Panc1 (cell line): ENCODE results near the gene RUFY2.

Source experiments
- POLR2AphosphoS5 ChIP-seq: IDR thresholded peaks from 2 replicates; pipeline ENCODE4 v1.6.1; 2012; ENCODE audit warnings: mild to moderate bottlenecking, low read depth, low read length, moderate library complexity
- SIN3A ChIP-seq: IDR thresholded peaks from 2 replicates; pipeline ENCODE4 v1.6.1; 2012; ENCODE audit warnings: low read depth, mild to moderate bottlenecking, low read length, moderate library complexity, borderline replicate concordance; ENCODE audit not compliant: insufficient read depth
- TF ChIP-seq, protein P1 (sequence below): fragments of 450-650 bp; IDR thresholded peaks from 2 replicates; pipeline ENCODE4 v1.5.1; 2017; ENCODE audit warnings: mild to moderate bottlenecking
- TF ChIP-seq, protein P2 (sequence below), 2 experiments: IDR thresholded peaks; 2 replicates each; pipeline ENCODE4 v1.6.1; 2011 to 2012; ENCODE audit warnings: low read depth in 2 of 2, control low read depth in 1 of 2, low read length in 1 of 2, mild to moderate bottlenecking in 1 of 2, moderate library complexity in 1 of 2; ENCODE audit not compliant: insufficient read depth in 1 of 2

DNA sequence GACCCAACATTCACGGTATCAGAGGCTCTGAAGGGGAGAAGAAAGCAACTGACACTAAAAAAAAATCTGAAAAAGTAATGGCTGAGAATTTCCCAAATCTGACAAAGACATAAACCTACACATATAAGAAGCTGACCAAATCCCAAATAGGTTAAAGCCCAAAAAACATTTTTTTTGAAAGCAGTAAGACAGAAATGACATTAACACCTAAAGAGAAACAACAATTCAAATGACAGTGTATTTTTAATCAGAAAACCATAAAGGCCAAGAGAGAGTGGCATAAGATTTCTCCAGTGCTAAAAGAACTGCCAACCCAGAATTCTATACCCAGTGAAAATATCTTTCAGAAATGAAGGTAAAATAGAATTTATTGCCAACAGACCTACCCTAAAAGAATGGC is 35.5 kb downstream of the RUFY2 start:
- TF ChIP-seq, protein P1, sequence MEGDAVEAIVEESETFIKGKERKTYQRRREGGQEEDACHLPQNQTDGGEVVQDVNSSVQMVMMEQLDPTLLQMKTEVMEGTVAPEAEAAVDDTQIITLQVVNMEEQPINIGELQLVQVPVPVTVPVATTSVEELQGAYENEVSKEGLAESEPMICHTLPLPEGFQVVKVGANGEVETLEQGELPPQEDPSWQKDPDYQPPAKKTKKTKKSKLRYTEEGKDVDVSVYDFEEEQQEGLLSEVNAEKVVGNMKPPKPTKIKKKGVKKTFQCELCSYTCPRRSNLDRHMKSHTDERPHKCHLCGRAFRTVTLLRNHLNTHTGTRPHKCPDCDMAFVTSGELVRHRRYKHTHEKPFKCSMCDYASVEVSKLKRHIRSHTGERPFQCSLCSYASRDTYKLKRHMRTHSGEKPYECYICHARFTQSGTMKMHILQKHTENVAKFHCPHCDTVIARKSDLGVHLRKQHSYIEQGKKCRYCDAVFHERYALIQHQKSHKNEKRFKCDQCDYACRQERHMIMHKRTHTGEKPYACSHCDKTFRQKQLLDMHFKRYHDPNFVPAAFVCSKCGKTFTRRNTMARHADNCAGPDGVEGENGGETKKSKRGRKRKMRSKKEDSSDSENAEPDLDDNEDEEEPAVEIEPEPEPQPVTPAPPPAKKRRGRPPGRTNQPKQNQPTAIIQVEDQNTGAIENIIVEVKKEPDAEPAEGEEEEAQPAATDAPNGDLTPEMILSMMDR, result no peak
- TF ChIP-seq, protein P2, sequence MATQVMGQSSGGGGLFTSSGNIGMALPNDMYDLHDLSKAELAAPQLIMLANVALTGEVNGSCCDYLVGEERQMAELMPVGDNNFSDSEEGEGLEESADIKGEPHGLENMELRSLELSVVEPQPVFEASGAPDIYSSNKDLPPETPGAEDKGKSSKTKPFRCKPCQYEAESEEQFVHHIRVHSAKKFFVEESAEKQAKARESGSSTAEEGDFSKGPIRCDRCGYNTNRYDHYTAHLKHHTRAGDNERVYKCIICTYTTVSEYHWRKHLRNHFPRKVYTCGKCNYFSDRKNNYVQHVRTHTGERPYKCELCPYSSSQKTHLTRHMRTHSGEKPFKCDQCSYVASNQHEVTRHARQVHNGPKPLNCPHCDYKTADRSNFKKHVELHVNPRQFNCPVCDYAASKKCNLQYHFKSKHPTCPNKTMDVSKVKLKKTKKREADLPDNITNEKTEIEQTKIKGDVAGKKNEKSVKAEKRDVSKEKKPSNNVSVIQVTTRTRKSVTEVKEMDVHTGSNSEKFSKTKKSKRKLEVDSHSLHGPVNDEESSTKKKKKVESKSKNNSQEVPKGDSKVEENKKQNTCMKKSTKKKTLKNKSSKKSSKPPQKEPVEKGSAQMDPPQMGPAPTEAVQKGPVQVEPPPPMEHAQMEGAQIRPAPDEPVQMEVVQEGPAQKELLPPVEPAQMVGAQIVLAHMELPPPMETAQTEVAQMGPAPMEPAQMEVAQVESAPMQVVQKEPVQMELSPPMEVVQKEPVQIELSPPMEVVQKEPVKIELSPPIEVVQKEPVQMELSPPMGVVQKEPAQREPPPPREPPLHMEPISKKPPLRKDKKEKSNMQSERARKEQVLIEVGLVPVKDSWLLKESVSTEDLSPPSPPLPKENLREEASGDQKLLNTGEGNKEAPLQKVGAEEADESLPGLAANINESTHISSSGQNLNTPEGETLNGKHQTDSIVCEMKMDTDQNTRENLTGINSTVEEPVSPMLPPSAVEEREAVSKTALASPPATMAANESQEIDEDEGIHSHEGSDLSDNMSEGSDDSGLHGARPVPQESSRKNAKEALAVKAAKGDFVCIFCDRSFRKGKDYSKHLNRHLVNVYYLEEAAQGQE (IDR thresholded peaks at IDR 0.05; ENCODE audit: insufficient read depth in 1 of 2, low read depth in 2 of 2, low read length in 1 of 2), result no peak
- no peak for TF ChIP-seq POLR2AphosphoS5
- TF ChIP-seq SIN3A, result no peak
